Measurements from ENCODE around the gene HDGFL2. TPM values are rescaled to one million over a fixed set of nuclear protein-coding genes. Genes with fewer than 3 reads are reported as not detected.
A peak's percentile ranks its signal among the peaks of the same experiment; 100 is the strongest.

The HDGFL2 gene
- total RNA-seq, 1 donor from 2014 or later = 35.0 TPM

DNA sequence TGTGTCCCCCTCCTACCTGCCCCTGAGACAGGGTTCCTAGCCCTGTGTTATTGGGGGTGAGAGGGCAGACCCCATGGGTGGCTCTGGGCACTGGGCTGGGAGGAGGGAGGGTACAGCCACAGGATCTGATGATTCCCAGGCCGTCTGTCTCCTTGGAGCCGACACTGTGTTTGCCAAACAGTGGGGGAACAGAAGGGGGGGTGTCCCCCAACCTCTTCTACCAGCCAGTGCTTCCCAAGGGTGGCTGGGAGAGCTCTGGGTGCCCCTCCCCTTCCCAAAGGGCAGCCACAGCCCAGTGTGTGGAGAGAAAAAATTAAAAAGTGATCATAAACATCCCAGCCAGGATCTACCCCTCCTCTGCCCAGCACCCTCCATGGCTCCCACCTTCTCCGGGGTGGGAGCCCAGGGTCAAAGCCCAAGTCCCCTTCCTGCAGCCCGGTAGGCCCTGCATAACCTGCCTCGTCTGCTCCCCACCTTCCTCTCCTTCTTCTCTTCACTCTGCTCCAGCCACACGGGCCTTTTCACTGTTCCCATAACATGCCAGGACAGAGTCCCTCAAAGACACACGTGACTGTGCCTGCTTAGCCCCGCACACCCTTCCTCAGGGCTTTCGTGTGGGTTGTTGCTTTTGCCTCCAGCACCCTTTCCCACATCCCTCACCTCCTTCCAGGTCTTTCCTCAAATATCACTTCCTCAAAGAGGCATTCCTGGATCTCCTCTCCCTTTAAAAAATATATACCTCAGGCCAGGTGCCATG is 47.6 kb downstream of the HDGFL2 start:
- Histone ChIP-seq H3K36me3 (ENCODE audit: control insufficient read depth, insufficient read depth, low read length) (no peaks in the 10 kb centered on the region), H3K27me3 (ENCODE audit: control insufficient read depth, insufficient read depth, low read length) (no peaks in the 10 kb centered on the region), H3K4me3 (ENCODE audit: low read depth, low read length) (peak overlapping the region; percentile 24)
- DNase-seq (ENCODE audit: low read depth) (peak; percentile 71), FAIRE-seq (no peak)
- no peak for TF ChIP-seq CTCF (IDR thresholded peaks at IDR 0.05; ENCODE audit: insufficient read depth, low read length, severe bottlenecking)

DNA sequence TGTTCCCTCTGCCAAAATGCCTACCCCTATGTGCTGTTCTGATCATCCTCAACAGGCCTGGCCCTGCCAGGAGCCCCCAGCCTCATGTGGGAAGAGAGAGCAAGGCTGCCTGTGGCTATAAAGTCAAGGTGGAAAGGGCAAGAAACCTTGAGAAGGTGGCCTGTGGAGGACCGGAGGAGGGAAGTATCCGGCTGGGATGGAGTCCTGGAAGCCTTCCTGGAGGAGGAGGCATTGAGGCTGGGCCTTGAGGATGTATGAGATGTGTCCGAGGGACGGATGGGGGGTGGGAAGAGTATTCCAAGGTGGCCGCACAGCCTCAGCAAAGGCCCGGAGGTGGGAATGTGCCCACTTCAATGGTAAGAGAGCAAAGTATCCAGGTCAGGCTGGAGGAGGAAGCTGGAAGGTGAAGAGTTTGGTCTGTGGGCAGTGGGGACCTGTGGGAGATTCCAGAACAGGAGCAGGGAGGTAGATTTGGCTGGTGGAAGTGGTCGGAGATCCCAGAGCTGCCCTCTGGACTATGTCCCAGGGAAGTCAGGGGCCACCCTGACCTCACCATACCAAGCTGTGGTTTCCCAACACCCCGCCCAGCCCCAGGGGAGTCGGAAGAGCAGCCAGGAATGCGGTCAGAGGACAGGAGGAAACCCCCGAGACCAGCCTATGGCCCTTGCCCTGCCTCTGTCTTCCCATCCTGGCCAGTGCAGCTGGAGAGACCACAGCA is 49.2 kb downstream of the HDGFL2 start:
- FAIRE-seq (no peak), DNase-seq (ENCODE audit: low read depth) (no peak)
- no peak for TF ChIP-seq CTCF (IDR thresholded peaks at IDR 0.05; ENCODE audit: insufficient read depth, low read length, severe bottlenecking)
- Histone ChIP-seq H3K36me3 (ENCODE audit: control insufficient read depth, insufficient read depth, low read length) (no peaks in the 10 kb centered on the region), H3K27me3 (ENCODE audit: control insufficient read depth, insufficient read depth, low read length) (no peaks in the 10 kb centered on the region), H3K4me3 (ENCODE audit: low read depth, low read length) (no peak overlapping the region)

GRCh38 chr19:4521888-4522242 is 49.8 kb downstream of the HDGFL2 start:
- Histone ChIP-seq H3K4me3 (ENCODE audit: low read depth, low read length) (no peak overlapping the region), H3K36me3 (ENCODE audit: control insufficient read depth, insufficient read depth, low read length) (no peaks in the 10 kb centered on the region), H3K27me3 (ENCODE audit: control insufficient read depth, insufficient read depth, low read length) (no peaks in the 10 kb centered on the region)
- no peak for TF ChIP-seq CTCF (IDR thresholded peaks at IDR 0.05; ENCODE audit: insufficient read depth, low read length, severe bottlenecking)
- FAIRE-seq (no peak), DNase-seq (ENCODE audit: low read depth) (no peak)

GRCh38 chr19:4522291-4523002 is 50.4 kb downstream of the HDGFL2 start:
- DNase-seq (ENCODE audit: low read depth) = no peak
- no peak for TF ChIP-seq CTCF (IDR thresholded peaks at IDR 0.05; ENCODE audit: insufficient read depth, low read length, severe bottlenecking)
- FAIRE-seq = no peak

GRCh38 chr19:4523306-4524110 is 51.4 kb downstream of the HDGFL2 start:
- no peaks in the 10 kb centered on the region for H3K36me3 ChIP-seq (ENCODE audit: control insufficient read depth, insufficient read depth, low read length)
- peak; percentile 85 for TF ChIP-seq CTCF (IDR thresholded peaks at IDR 0.05; ENCODE audit: insufficient read depth, low read length, severe bottlenecking)
- H3K27me3 ChIP-seq (ENCODE audit: control insufficient read depth, insufficient read depth, low read length) = no peaks in the 10 kb centered on the region
- no peak overlapping the region for H3K4me3 ChIP-seq (ENCODE audit: low read depth, low read length)
- no peak for DNase-seq (ENCODE audit: low read depth)
- FAIRE-seq = no peak

More at GRCh38 chr19:4522291-4523002, 50.4 kb downstream of the HDGFL2 start:
- Histone ChIP-seq H3K4me3 (ENCODE audit: low read depth, low read length) (no peak overlapping the region), H3K36me3 (ENCODE audit: control insufficient read depth, insufficient read depth, low read length) (no peaks in the 10 kb centered on the region), H3K27me3 (ENCODE audit: control insufficient read depth, insufficient read depth, low read length) (no peaks in the 10 kb centered on the region)
